Testis (tissue), 3 donors: ENCODE measurements around the gene SLC16A3. TPM values are rescaled to one million over a fixed set of nuclear protein-coding genes. Genes with fewer than 3 reads are reported as not detected.
A peak's percentile ranks its signal among the peaks of the same experiment; 100 is the strongest.

Source experiments
- DNase-seq: peaks from one replicate; pipeline ENCODE4 v3.0.0-alpha.2; 2019
- H3K27ac ChIP-seq, 2 donors: fragments of 200-600 bp; sonication (generic); one replicate each; pipeline ENCODE4 v1.5.1; 2019
- H3K27me3 ChIP-seq: fragments of 200-600 bp; sonication (generic); one replicate; pipeline ENCODE4 v1.5.1; 2019
- H3K36me3 ChIP-seq: fragments of 200-600 bp; sonication (generic); one replicate; pipeline ENCODE4 v1.5.1; 2017; ENCODE audit warnings: low read depth; ENCODE audit errors: missing control alignments
- H3K4me1 ChIP-seq: fragments of 200-600 bp; sonication (generic); one replicate; pipeline ENCODE4 v1.5.1; 2019
- H3K4me3 ChIP-seq, 2 donors: fragments of 200-600 bp; sonication (generic); one replicate each; pipeline ENCODE4 v1.5.1; 2017 to 2019
- H3K9me3 ChIP-seq: fragments of 200-600 bp; sonication (generic); one replicate; pipeline ENCODE4 v1.5.1; 2017
- POLR2A ChIP-seq: fragments of 450-650 bp; IDR thresholded peaks from one replicate; pipeline ENCODE4 v1.6.1; 2017; ENCODE audit warnings: antibody characterized with exemption, mild to moderate bottlenecking, moderate library complexity
- WGBS, 2 donors: methylation state at CpG; one replicate each; pipeline ENCODE4 v1.1.5; 2018; 5-methylcytosine and 5-hydroxymethylcytosine counted together
- intact Hi-C: fragments of 100-400 bp; cut with DNase I; formaldehyde crosslinking; loops from one replicate; pipeline ENCODE4 v1.15.1; 2023; ENCODE audit warnings: low total_unique reads
- polyA plus RNA-seq: library from polyadenylated mRNA; stranded (reverse); fragments of 350-450 nt; fragmentation: Illumina TruSeq; extraction: RNeasy Lipid Tissue Mini Kit (QIAGEN cat#74804); gene quantifications from one replicate; pipeline ENCODE4 v1.2.3, GENCODE V29; 2014; ENCODE audit warnings: low read depth, low replicate concordance; ENCODE audit not compliant: insufficient read depth
- total RNA-seq, 2 donors: library from RNA; depleted of rRNA; stranded (reverse); fragments of >200 nt; gene quantifications; one replicate each; pipeline ENCODE4 v1.2.3, GENCODE V29; 2016
- TF ChIP-seq, protein P1 (sequence below), 3 experiments: fragments of 450-650 bp in 2 of 3; fragments of 200-600 bp in 1 of 3; sonication (generic) in 1 of 3; IDR thresholded peaks; one replicate each; pipeline ENCODE4 v1.5.1; 2016 to 2019; ENCODE audit warnings: antibody characterized with exemption in 3 of 3, mild to moderate bottlenecking in 2 of 3, moderate library complexity in 1 of 3

Gene SLC16A3
- total and polyA plus RNA-seq, 3 donors from 2014 or later: 67.7 to 71.4 (median 70.6) TPM

GRCh38 chr17:82239401-82239925 lies 10.6 kb downstream of the SLC16A3 start:
- intact Hi-C loops: no loop called here
- H3K4me1 ChIP-seq: peaks cover 88% of the 10 kb centered on the region
- no peaks in the 10 kb centered on the region for H3K36me3 ChIP-seq
- H3K27ac ChIP-seq: peak overlapping the region; percentile 65 to 86
- H3K27me3 ChIP-seq: no peaks in the 10 kb centered on the region
- 58 to 83% methylated on average over 6 to 17 of the region's 17 CpGs for WGBS, 2 donors
- H3K4me3 ChIP-seq: no peak overlapping the region
- H3K9me3 ChIP-seq: no peaks in the 10 kb centered on the region
- no peak for DNase-seq
- TF ChIP-seq POLR2A: no peak
- TF ChIP-seq, protein P1, sequence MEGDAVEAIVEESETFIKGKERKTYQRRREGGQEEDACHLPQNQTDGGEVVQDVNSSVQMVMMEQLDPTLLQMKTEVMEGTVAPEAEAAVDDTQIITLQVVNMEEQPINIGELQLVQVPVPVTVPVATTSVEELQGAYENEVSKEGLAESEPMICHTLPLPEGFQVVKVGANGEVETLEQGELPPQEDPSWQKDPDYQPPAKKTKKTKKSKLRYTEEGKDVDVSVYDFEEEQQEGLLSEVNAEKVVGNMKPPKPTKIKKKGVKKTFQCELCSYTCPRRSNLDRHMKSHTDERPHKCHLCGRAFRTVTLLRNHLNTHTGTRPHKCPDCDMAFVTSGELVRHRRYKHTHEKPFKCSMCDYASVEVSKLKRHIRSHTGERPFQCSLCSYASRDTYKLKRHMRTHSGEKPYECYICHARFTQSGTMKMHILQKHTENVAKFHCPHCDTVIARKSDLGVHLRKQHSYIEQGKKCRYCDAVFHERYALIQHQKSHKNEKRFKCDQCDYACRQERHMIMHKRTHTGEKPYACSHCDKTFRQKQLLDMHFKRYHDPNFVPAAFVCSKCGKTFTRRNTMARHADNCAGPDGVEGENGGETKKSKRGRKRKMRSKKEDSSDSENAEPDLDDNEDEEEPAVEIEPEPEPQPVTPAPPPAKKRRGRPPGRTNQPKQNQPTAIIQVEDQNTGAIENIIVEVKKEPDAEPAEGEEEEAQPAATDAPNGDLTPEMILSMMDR (IDR thresholded peaks at IDR 0.05): no peak

DNA sequence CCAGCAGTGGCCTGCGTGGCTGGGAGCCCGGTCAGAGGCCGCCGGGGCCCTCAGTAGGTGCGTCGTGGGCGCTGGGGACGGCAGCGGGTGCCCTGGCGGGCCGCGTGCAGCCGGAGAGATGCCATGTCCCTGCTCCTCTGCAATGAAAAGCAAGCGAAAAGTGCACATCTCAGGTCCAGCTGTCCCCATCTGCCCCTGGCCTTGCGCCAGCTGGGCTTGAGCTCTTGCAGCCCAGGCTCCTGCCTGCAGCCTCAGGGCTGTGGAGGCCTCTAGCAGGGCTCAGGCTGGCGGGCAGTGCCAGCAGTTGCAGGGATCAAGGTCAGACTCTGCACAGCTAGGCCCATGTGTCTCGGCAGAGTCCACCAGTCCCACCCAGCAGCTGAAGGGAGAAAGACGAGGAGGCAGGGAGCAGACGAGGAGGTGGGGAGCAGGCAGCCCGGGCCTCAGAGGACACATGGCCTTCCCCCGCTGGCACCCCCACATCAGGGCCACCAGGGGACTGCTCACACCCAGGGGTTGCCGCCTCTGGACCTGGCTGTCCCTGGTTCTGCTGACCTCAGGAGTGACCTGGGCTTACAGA lies 11.2 kb downstream of the SLC16A3 start:
- TF ChIP-seq POLR2A: no peak
- TF ChIP-seq, protein P1 (IDR thresholded peaks at IDR 0.05): no peak
- no peaks in the 10 kb centered on the region for H3K9me3 ChIP-seq
- peaks cover 82% of the 10 kb centered on the region for H3K4me1 ChIP-seq
- H3K36me3 ChIP-seq: no peaks in the 10 kb centered on the region
- H3K27ac ChIP-seq: peak overlapping the region; percentile 78 to 86
- intact Hi-C loops: loop anchor here (10.0 kb wide), 1 partner anchor 55 kb away; no protein-coding TSS in a partner anchor
- 32 to 42% methylated on average over 4 to 21 of the region's 22 CpGs for WGBS, 2 donors
- peak; percentile 86 for DNase-seq
- no peaks in the 10 kb centered on the region for H3K27me3 ChIP-seq
- no peak overlapping the region for H3K4me3 ChIP-seq

GRCh38 chr17:82240506-82241182 lies 11.8 kb downstream of the SLC16A3 start:
- intact Hi-C loops: loop anchor here (10.0 kb wide), 1 partner anchor 54 kb away; no protein-coding TSS in a partner anchor
- TF ChIP-seq, protein P1 (IDR thresholded peaks at IDR 0.05): no peak
- no peak for TF ChIP-seq POLR2A
- Histone ChIP-seq H3K4me3 (no peak overlapping the region), H3K4me1 (peaks cover 78% of the 10 kb centered on the region), H3K9me3 (no peaks in the 10 kb centered on the region), H3K27me3 (no peaks in the 10 kb centered on the region), H3K36me3 (no peaks in the 10 kb centered on the region), H3K27ac (peak overlapping the region; percentile 78 to 86)
- 49 to 56% methylated on average over 10 to 20 of the region's 20 CpGs for WGBS, 2 donors
- DNase-seq: no peak

GRCh38 chr17:82241183-82241925 lies 12.5 kb downstream of the SLC16A3 start:
- 43 to 52% methylated on average over 20 to 27 of the region's 27 CpGs for WGBS, 2 donors
- Histone ChIP-seq H3K4me3 (no peak overlapping the region), H3K36me3 (no peaks in the 10 kb centered on the region), H3K4me1 (peaks cover 78% of the 10 kb centered on the region), H3K9me3 (no peaks in the 10 kb centered on the region), H3K27ac (peak overlapping the region; percentile 78 to 86), H3K27me3 (no peaks in the 10 kb centered on the region)
- DNase-seq: no peak
- TF ChIP-seq, protein P1 (IDR thresholded peaks at IDR 0.05): no peak
- no peak for TF ChIP-seq POLR2A
- intact Hi-C loops: loop anchor here (10.0 kb wide), 1 partner anchor 53 kb away; no protein-coding TSS in a partner anchor
